Uterus (tissue), 4 donors: Measurements from ENCODE around the gene ZDHHC7. TPM values are rescaled to one million over a fixed set of nuclear protein-coding genes. Genes with fewer than 3 reads are reported as not detected.

Source experiments
- DNase-seq, 2 donors: peaks; one replicate each; pipeline ENCODE4 v3.0.0-alpha.2; 2019 to 2020
- H3K27ac ChIP-seq, 2 donors: fragments of 200-600 bp; sonication (generic); 1 replicate in 1 of 2; 2 replicates in 1 of 2; pipeline ENCODE4 v1.5.1; 2016 to 2018
- H3K27me3 ChIP-seq, 2 donors: fragments of 200-600 bp; sonication (generic); one replicate each; pipeline ENCODE4 v1.5.1; 2018 to 2019; ENCODE audit warnings: control low read depth in 1 of 2
- H3K36me3 ChIP-seq, 2 donors: fragments of 200-600 bp; sonication (generic); one replicate each; pipeline ENCODE4 v1.5.1; 2019; ENCODE audit warnings: control low read depth in 1 of 2
- H3K4me1 ChIP-seq, 2 donors: fragments of 200-600 bp; sonication (generic); one replicate each; pipeline ENCODE4 v1.5.1; 2018 to 2019; ENCODE audit warnings: control low read depth in 1 of 2
- H3K4me3 ChIP-seq, 2 donors: fragments of 200-600 bp; sonication (generic); 1 replicate in 1 of 2; 2 replicates in 1 of 2; pipeline ENCODE4 v1.5.1; 2018 to 2019; ENCODE audit warnings: mild to moderate bottlenecking in 1 of 2
- H3K9me3 ChIP-seq, 2 donors: fragments of 200-600 bp; sonication (generic); one replicate each; pipeline ENCODE4 v1.5.1; 2019; ENCODE audit warnings: control low read depth in 1 of 2
- POLR2A ChIP-seq, 2 donors: fragments of 450-650 bp; IDR thresholded peaks; one replicate each; pipeline ENCODE4 v1.6.1; 2016; ENCODE audit warnings: antibody characterized with exemption in 2 of 2, mild to moderate bottlenecking in 1 of 2, moderate library complexity in 1 of 2
- intact Hi-C: fragments of 100-400 bp; cut with DNase I; formaldehyde crosslinking; loops from one replicate; pipeline ENCODE4 v1.15.1; 2023; ENCODE audit warnings: low total_unique reads
- total RNA-seq, 4 donors: library from RNA; depleted of rRNA in 3 of 4; stranded (reverse); fragments of >200 nt in 3 of 4; gene quantifications; one replicate each; pipeline versions ENCODE4 v1.1.0 to v1.2.4, GENCODE V29; 2014 to 2023
- TF ChIP-seq, protein P1 (sequence below), 4 experiments: fragments of 200-600 bp in 2 of 4; fragments of 450-650 bp in 2 of 4; sonication (generic) in 2 of 4; IDR thresholded peaks; one replicate each; pipeline ENCODE4 v1.5.1; 2016 to 2019; ENCODE audit warnings: antibody characterized with exemption in 4 of 4, mild to moderate bottlenecking in 2 of 4, moderate library complexity in 1 of 4
- donor health status: DM: yes; HTN: yes; CAD: no.

Gene ZDHHC7
- total RNA-seq, 4 donors from 2014 or later = 16.5 to 50.2 (median 39.1) TPM

DNA sequence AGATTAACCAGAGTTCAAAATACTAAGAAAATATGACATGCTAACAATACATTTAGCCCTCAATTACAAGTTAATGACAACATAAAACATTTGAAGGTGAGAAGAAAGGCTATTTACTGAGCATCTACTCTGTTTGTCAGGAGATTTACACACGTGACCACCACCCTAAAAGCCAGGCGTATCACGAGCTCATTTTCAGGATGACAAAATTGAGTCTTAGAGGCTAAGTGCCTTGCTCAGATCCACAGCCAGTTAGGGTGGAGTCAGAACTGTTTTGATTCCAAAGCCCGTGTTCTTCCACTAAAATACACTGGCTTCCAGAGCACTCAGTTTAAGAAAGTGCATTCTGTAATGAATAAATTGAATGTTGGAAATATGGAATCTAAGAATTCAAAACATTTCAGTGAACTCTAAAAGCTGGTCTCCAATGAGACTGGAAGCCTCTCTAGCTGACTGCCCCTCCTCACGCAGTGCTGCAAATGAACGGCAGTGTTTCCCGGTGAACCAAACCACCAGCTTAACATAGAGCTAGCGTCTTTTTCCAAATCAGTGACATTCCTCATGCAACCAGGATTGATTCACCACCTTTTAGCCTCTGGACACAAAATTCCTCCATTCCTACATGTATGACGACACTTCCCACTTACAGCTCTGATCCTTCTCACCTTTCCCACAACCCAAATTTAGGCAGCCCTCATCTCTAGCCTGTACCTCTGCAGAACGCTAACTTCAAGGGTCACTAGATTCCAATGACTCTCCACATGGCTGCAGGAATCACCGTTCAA is 5.9 kb downstream of the ZDHHC7 start:
- peak; percentile 57 to 74 for DNase-seq
- peak in 1 of 2 donors; percentile 54 for TF ChIP-seq POLR2A (IDR thresholded peaks at IDR 0.05)
- TF ChIP-seq, protein P1, sequence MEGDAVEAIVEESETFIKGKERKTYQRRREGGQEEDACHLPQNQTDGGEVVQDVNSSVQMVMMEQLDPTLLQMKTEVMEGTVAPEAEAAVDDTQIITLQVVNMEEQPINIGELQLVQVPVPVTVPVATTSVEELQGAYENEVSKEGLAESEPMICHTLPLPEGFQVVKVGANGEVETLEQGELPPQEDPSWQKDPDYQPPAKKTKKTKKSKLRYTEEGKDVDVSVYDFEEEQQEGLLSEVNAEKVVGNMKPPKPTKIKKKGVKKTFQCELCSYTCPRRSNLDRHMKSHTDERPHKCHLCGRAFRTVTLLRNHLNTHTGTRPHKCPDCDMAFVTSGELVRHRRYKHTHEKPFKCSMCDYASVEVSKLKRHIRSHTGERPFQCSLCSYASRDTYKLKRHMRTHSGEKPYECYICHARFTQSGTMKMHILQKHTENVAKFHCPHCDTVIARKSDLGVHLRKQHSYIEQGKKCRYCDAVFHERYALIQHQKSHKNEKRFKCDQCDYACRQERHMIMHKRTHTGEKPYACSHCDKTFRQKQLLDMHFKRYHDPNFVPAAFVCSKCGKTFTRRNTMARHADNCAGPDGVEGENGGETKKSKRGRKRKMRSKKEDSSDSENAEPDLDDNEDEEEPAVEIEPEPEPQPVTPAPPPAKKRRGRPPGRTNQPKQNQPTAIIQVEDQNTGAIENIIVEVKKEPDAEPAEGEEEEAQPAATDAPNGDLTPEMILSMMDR (IDR thresholded peaks at IDR 0.05) = no peak
- Histone ChIP-seq H3K9me3 (no peaks in the 10 kb centered on the region), H3K27ac (peak overlapping the region; percentile 83 to 98), H3K4me1 (peaks cover 9 to 38% of the 10 kb centered on the region in 2 donors), H3K4me3 (no peak overlapping the region), H3K36me3 (no peaks in the 10 kb centered on the region), H3K27me3 (no peaks in the 10 kb centered on the region)
- intact Hi-C loops = no loop called here

DNA sequence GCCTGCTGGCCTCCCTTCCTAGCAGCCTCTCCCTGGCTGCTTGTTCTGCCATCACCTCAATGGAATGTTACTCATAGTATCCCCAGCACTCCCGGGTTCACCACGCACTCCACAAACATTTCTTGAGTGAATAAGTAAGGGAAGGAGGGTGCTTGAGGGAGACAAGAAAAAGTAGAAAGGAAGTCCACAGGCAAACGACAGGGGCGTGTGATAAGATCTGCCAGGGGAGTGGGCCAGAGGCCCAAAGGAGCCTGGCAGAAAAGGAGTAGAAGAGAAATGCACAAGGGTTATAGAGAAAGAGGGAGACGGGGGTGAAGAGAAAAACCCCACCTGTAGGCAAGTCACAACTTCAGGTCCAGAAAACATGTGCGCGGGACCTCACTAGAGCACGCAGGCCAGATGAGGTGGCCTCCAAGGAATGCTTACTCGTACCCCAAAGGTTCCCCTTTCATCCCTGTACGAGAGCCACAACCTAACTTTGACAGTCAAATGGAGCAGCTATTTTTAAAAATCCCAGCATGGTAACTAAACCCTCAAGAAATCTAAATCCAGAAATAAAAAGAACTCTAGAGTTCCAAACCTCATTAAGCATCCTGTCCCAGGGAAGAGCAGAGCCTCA is 6.6 kb downstream of the ZDHHC7 start:
- no peak for TF ChIP-seq POLR2A (IDR thresholded peaks at IDR 0.05)
- TF ChIP-seq, protein P1 (IDR thresholded peaks at IDR 0.05) = no peak
- H3K4me1 ChIP-seq = peaks cover 9 to 31% of the 10 kb centered on the region in 2 donors
- peak overlapping the region; percentile 83 to 98 for H3K27ac ChIP-seq
- no peaks in the 10 kb centered on the region for H3K27me3 ChIP-seq
- no peaks in the 10 kb centered on the region for H3K36me3 ChIP-seq
- intact Hi-C loops = no loop called here
- H3K4me3 ChIP-seq = no peak overlapping the region
- peak; percentile 53 to 69 for DNase-seq
- no peaks in the 10 kb centered on the region for H3K9me3 ChIP-seq

DNA sequence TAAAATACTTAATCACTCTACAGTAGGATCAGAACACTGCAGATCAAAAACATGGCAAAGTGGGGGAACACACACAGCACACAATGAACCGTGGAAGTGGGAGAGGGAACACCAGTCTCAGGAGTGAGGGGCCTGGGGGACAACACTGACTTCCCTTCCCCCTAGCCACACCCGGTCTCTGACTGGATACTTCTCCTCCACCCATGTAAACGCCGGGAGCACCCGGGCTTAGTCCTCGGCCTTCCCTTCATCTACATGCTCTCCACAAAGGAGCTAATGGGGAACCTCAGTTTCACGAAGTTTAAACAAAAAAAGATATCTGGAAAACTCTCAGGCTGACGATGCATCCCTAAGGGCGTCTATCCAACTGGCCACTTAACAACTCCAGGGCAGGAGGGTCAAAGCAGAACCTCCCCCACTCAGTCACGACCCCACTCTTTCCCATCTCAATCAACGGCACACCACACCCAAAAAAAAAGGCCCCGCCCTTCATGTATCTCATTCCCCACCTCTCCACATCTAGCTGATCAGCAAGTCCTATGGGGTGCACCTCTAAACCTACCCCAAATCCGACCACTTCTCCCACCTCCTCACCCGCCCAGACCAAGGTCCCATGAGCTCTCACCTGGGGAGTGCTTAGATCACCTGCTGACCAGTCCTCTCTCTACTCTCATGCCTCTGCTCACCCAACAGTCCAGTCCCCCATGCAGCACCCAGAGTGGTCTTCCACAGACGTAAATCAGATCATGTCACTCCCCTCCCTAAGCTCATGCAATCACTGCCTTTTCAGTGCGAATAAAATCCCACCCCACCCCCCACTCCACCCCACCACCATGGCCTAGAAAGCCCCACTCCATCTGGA is 7.4 kb downstream of the ZDHHC7 start:
- peaks cover 9 to 30% of the 10 kb centered on the region in 2 donors for H3K4me1 ChIP-seq
- H3K36me3 ChIP-seq = no peaks in the 10 kb centered on the region
- H3K4me3 ChIP-seq = no peak overlapping the region
- peak overlapping the region; percentile 83 to 98 for H3K27ac ChIP-seq
- no peaks in the 10 kb centered on the region for H3K9me3 ChIP-seq
- intact Hi-C loops = no loop called here
- no peaks in the 10 kb centered on the region for H3K27me3 ChIP-seq
- no peak for DNase-seq
- no peak for TF ChIP-seq POLR2A (IDR thresholded peaks at IDR 0.05)
- TF ChIP-seq, protein P1 (IDR thresholded peaks at IDR 0.05) = no peak

DNA sequence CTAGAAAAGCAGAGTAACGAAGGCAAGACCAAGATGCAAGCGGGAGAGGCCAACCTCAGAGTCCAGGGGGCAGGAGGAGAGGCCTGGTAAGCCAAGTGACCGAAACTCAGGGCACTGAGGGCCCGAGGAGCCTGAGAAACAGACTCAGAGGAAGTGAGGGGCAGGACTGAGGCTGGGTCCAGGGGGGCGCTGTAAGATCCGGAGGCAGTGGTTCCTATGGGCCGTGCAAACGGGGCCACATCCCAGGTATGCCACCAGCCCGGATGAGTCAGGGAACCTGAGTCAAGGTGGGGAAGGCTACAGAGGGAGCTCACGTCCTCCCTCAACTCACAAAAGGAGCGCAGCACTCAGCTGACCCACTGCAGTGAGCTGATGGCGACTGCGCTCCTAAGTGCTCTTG is 8.3 kb downstream of the ZDHHC7 start:
- H3K27me3 ChIP-seq = no peaks in the 10 kb centered on the region
- peaks cover 9 to 30% of the 10 kb centered on the region in 2 donors for H3K4me1 ChIP-seq
- DNase-seq = no peak
- H3K4me3 ChIP-seq = no peak overlapping the region
- H3K27ac ChIP-seq = peak overlapping the region; percentile 83 to 98
- no peaks in the 10 kb centered on the region for H3K36me3 ChIP-seq
- no peaks in the 10 kb centered on the region for H3K9me3 ChIP-seq
- intact Hi-C loops = no loop called here
- TF ChIP-seq, protein P1 (IDR thresholded peaks at IDR 0.05) = no peak
- TF ChIP-seq POLR2A (IDR thresholded peaks at IDR 0.05) = no peak
